ENCODE data around the gene LARP1.

DNA sequence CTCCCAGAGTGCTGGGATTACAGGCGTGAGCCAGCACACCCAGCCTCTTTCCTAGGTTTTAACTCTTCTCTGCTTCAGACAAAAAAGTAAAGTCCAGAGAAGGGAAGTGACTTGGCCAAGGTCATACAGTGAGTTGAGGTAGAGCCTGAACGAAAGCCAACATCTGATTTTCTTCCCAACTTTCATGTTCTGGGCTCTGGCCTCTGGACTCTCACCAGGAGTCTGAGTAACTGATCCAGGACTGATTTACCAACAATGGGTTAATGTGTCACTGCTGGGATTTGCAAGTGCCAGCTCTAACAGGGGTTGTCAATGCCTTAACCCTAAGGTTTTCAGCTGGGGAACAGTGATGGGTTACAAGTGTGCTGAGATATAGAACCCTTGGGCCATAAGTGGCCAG lies 32.2 kb upstream of the LARP1 start:
- TF ChIP-seq, protein P1, sequence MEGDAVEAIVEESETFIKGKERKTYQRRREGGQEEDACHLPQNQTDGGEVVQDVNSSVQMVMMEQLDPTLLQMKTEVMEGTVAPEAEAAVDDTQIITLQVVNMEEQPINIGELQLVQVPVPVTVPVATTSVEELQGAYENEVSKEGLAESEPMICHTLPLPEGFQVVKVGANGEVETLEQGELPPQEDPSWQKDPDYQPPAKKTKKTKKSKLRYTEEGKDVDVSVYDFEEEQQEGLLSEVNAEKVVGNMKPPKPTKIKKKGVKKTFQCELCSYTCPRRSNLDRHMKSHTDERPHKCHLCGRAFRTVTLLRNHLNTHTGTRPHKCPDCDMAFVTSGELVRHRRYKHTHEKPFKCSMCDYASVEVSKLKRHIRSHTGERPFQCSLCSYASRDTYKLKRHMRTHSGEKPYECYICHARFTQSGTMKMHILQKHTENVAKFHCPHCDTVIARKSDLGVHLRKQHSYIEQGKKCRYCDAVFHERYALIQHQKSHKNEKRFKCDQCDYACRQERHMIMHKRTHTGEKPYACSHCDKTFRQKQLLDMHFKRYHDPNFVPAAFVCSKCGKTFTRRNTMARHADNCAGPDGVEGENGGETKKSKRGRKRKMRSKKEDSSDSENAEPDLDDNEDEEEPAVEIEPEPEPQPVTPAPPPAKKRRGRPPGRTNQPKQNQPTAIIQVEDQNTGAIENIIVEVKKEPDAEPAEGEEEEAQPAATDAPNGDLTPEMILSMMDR (IDR thresholded peaks at IDR 0.05; ENCODE audit: low read depth, low read length, poor library complexity, severe bottlenecking), result no peak
- TF ChIP-seq EZH2phosphoT487 (IDR thresholded peaks at IDR 0.05; ENCODE audit: borderline replicate concordance, low read length), result no peak
